Kidney glomerular epithelial cell (primary cell): Measurements from ENCODE around the gene RASSF4.

Source experiments
- DNase-seq: peaks from one replicate; lab custom pipeline; 2025; lab: John Stamatoyannopoulos, UW

Gene RASSF4

GRCh38 chr10:44976352-44977198 is 17.0 kb downstream of the RASSF4 start:
- no peak for DNase-seq

GRCh38 chr10:44977287-44978212 is 17.9 kb downstream of the RASSF4 start:
- DNase-seq, result no peak

DNA sequence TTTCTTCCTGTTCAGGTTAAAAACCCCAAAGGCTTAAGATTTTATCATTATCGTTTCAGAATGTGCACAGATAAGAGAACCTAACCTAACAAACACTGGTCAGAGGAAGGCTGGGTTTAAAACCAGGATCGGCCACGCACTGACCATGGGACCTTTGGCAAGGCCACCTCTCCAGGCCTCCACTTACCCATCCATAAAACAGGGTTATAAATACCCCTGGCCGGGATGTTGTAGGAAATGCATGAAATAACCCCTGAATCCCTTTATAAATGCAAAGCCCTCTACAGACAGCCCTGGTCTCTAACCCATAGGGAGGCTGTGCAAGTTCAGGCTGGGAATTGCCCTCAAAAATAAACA is 18.6 kb downstream of the RASSF4 start:
- no peak for DNase-seq

GRCh38 chr10:44978570-44979280 is 19.1 kb downstream of the RASSF4 start, which contains the start of gene DEPP1:
DEPP1 (minus strand) TSS chr10:44978809; CDS start chr10:44978030, 779 bp downstream.
- peak; percentile 93 for DNase-seq

DNA sequence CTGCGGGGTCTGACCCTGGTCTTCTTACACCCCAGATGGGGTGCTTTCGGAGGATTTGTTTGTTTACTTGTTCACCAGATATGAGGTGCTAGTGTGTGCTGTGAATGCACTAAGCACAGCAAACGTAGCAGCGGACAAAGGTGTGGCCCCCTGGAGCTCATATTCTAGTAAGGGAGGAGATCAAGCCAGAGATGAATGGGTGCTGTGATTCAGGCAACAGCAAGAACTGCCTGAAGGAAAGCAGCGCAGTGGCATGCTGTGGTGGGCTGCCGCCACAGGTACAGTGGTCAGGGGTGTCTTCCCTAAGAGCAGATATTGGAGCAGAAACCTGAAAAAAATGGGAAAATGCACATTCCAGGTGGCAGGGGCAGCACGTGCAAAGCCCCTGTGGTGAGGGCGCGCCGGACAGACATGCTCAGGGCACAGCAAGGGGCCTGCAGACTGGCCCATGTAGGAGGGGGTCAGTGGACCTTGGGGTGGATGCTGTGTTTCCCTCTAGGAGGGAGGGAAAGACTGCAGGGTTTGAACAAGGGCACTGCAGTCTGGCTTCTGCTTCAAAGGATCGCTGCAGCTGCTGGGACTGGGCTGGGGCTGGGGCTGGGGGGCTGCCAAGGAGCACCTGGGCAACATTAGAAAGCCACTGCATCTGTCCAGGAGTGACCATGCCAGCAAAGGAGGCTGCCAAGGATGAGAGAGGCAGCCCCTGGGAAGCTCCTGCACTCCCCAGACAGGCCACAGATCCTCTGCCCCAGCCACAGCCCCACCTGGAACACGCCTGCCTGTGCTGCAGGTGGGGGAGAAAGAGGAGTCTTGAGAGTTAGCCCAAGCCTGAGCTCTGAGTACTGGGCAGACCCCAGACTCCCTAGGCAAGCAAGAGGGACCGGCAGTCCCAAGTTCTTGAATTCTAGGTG is 19.9 kb downstream of the RASSF4 start:
- DNase-seq, result no peak

- peak; percentile 32 for DNase-seq
These were observed 20.9 kb downstream of the RASSF4 start for GRCh38 chr10:44980309-44981171.

GRCh38 chr10:44981172-44982113 is 21.8 kb downstream of the RASSF4 start:
- peak; percentile 91 for DNase-seq

GRCh38 chr10:44982114-44982460 is 22.5 kb downstream of the RASSF4 start:
- no peak for DNase-seq

DNA sequence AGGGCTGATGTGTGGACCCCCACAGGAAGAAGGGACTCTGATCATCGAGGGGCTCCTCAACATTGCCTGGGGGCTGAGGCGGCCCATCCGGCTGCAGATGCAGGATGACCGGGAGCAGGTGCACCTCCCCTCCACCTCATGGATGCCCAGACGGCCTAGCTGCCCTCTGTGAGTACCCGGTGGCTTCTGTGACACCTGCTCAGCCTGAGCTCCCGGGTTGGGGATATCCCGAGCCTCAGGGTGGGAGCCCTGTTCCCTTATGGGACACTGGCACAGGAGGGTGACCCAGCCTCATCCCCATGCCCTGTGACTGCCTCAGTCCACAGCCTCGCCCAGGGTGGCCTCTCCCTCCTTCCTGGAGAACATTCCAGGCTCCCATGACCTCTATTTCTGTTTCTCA is 22.9 kb downstream of the RASSF4 start:
- DNase-seq, result no peak

GRCh38 chr10:44983066-44983894 is 23.7 kb downstream of the RASSF4 start:
- DNase-seq, result no peak

DNA sequence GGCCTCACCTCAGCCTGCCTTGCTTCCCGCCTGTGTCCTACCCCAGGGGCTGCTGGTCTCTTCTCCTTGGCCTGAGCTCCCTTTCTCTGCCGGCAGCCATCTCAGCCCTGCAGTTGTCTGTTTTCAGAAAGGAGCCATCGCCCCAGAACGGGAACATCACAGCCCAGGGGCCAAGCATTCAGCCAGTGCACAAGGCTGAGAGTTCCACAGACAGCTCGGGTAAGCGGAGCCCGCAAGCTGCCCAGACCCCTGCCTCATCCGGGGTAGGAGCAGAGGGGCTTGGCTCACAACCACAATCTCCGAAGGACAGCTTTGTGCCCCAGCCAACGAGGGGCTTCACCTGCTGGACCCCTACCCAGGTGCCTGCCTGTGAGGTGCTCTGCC is 24.3 kb downstream of the RASSF4 start:
- no peak for DNase-seq

DNA sequence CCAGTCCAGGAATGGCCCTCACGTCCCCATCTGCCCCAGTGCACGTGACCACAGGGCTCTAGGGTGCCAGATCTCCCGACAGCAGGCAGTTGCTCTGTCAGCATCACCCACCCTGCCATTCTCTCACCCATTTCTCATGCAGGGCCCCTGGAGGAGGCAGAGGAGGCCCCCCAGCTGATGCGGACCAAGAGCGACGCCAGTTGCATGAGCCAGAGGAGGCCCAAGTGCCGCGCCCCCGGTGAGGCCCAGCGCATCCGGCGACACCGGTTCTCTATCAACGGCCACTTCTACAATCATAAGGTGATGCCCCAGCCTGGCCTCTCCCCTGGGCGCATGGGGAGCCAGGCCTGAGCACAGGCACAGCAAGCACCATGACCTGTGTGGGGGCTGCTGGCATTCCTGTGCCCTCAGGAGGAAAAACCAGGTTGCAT is 25.1 kb downstream of the RASSF4 start:
- DNase-seq, result no peak

DNA sequence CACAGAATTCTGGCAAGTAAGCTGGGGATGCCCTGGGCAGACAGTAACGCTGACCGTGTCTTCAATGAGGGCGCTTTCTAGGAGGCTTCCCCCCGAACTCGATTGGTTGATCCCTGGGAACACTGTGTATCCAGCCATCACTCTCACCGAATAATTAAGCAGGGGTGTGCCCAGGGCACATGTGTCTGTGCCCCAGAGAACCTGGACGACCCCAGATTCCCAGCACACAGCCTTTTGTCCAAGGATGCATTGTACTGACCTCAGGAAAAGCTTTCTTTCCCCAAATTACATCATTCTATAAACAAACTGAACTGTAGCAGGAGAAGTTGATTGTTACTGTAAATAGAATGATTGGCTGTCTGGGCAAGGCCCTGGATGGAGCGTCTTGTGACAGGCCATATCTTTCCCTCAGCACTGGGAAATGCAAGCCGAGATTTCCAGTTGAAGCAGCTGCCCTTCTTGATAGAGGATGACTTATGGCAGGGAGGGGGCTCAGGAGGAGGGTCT is 25.6 kb downstream of the RASSF4 start:
- DNase-seq, result no peak

GRCh38 chr10:44986179-44986578 is 26.6 kb downstream of the RASSF4 start:
- DNase-seq, result no peak

DNA sequence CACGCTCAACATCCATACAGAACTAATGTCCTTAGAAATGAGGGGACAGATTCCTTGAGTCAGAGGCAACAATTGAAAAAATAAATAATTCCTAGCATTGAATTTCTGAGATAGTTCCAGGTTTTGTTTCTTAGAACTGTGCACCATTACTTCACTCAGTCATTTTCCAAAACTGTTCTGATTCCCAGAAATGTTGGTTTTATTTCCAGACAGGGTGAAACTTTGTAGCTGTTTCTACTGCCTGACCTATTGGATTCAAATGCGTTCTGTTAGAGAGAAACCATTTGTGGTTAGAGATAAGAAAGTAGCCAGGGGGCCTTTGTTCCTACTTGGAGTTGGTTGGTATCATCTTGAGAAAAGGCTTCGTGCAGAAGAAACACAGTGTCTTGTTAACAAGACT is 27.1 kb downstream of the RASSF4 start:
- DNase-seq, result no peak

- DNase-seq, result no peak
These were observed 29.5 kb downstream of the RASSF4 start for GRCh38 chr10:44988957-44989585.

GRCh38 chr10:44989597-44990301 is 30.1 kb downstream of the RASSF4 start:
- no peak for DNase-seq
